22Rv1 (cell line): ENCODE data around the gene RNF223.

Experiments
- H3K27ac ChIP-seq: fragments of 450-650 bp; 2 replicates; pipeline ENCODE4 v1.5.1; 2017
- ZFX ChIP-seq: fragments of 450-650 bp; IDR thresholded peaks from 2 replicates; pipeline ENCODE4 v1.6.1; 2017; ENCODE audit warnings: antibody characterized with exemption, borderline replicate concordance
- TF ChIP-seq, protein P1 (sequence below): fragments of 450-650 bp; IDR thresholded peaks from 2 replicates; pipeline ENCODE4 v1.5.1; 2017; ENCODE audit warnings: mild to moderate bottlenecking

The RNF223 gene

GRCh38 chr1:1046243-1046642 lies 27.9 kb downstream of the RNF223 start:
- TF ChIP-seq, protein P1, sequence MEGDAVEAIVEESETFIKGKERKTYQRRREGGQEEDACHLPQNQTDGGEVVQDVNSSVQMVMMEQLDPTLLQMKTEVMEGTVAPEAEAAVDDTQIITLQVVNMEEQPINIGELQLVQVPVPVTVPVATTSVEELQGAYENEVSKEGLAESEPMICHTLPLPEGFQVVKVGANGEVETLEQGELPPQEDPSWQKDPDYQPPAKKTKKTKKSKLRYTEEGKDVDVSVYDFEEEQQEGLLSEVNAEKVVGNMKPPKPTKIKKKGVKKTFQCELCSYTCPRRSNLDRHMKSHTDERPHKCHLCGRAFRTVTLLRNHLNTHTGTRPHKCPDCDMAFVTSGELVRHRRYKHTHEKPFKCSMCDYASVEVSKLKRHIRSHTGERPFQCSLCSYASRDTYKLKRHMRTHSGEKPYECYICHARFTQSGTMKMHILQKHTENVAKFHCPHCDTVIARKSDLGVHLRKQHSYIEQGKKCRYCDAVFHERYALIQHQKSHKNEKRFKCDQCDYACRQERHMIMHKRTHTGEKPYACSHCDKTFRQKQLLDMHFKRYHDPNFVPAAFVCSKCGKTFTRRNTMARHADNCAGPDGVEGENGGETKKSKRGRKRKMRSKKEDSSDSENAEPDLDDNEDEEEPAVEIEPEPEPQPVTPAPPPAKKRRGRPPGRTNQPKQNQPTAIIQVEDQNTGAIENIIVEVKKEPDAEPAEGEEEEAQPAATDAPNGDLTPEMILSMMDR, result no peak
- no peak for TF ChIP-seq ZFX
- no peak overlapping the region for H3K27ac ChIP-seq

- no peak overlapping the region for H3K27ac ChIP-seq
- TF ChIP-seq, protein P1, result no peak
- no peak for TF ChIP-seq ZFX
Observed at GRCh38 chr1:1045129-1045528, 29.0 kb downstream of the RNF223 start.

- H3K27ac ChIP-seq, result no peak overlapping the region
- TF ChIP-seq ZFX, result no peak
- TF ChIP-seq, protein P1, result no peak
Observed at GRCh38 chr1:1044455-1045078, 29.5 kb downstream of the RNF223 start.

GRCh38 chr1:1043921-1044320 lies 30.2 kb downstream of the RNF223 start:
- TF ChIP-seq ZFX, result no peak
- TF ChIP-seq, protein P1, result no peak
- H3K27ac ChIP-seq, result no peak overlapping the region

GRCh38 chr1:1043411-1043810 lies 30.7 kb downstream of the RNF223 start:
- no peak for TF ChIP-seq ZFX
- TF ChIP-seq, protein P1, result no peak

DNA sequence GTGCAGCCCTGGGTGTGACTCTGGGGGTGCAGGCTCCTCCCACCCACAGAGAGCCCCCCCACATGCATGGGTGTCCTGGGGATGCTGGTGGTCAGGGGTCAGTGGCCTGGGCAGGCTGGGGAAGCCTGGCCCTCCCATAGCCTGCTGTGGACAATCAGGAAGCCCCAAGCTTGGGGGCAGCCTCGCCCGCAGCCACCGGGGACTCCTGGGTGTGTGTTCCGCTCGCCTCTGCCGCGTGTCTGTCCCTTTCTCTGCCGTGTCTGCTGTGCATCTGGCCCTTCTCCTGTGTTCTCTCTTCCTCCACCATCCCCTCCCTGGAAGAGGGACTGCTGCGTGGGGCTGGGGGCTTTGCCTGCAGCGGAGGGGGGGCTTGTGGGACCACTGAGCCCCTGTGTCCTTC lies 31.3 kb downstream of the RNF223 start:
- TF ChIP-seq, protein P1, result no peak
- TF ChIP-seq ZFX, result no peak

More at GRCh38 chr1:1043411-1043810, 30.7 kb downstream of the RNF223 start:
- no peak overlapping the region for H3K27ac ChIP-seq

GRCh38 chr1:1041873-1042272 lies 32.2 kb downstream of the RNF223 start:
- no peak for TF ChIP-seq ZFX
- TF ChIP-seq, protein P1, result no peak
- H3K27ac ChIP-seq, result no peak overlapping the region

More for the DNA sequence above, 31.3 kb downstream of the RNF223 start:
- no peak overlapping the region for H3K27ac ChIP-seq
